SIG-M5 treated with dmso at 0.1 percent for 504 hours (cell line): ENCODE measurements around the gene ORM2.
A peak's percentile ranks its signal among the peaks of the same experiment; 100 is the strongest.

Experiments used
- DNase-seq: peaks from one replicate; lab custom pipeline; 2025; ENCODE audit not compliant: unreplicated experiment; lab: John Stamatoyannopoulos, UW

The ORM2 gene

DNA sequence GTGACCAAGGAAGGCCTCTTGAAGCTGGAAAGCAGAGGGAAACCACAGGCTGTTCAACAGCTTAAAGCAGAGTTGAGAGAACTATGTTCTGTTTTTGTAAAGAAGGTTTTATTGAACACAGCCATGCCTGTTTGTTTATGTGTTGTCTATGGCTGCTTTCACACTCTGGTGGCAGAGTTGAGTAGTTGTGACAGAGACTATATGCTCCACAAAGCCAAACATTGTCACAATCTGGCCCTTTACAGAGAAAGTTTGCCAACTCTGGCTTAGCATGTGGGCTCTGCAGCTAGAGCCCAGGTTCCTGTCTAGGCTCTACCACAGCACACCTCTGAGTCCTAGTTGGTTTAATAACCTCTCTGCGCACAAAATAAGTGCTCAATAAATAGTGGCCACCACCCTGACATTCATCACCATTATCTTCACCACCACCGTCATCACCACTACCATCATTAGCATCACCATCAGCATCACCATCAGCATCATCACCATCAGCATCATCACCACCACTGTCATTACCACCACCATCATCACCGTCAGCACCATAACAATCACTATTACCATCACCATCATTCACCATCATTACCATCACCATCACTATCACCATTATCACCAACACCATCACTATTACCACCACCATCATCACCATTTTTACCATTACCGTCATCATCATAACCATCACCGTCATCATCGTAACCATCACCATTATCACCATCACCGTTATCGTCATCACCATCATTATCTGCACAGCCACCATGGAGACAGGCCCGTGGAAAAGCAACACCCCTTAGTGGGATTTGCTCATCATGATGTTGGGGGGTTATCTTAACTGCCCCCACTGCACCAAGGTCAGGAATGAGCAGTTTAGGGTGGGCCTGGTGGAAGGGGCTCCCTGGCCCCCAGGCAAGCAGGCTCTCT, 39.8 kb downstream of the ORM2 start:
- DNase-seq = no peak

DNA sequence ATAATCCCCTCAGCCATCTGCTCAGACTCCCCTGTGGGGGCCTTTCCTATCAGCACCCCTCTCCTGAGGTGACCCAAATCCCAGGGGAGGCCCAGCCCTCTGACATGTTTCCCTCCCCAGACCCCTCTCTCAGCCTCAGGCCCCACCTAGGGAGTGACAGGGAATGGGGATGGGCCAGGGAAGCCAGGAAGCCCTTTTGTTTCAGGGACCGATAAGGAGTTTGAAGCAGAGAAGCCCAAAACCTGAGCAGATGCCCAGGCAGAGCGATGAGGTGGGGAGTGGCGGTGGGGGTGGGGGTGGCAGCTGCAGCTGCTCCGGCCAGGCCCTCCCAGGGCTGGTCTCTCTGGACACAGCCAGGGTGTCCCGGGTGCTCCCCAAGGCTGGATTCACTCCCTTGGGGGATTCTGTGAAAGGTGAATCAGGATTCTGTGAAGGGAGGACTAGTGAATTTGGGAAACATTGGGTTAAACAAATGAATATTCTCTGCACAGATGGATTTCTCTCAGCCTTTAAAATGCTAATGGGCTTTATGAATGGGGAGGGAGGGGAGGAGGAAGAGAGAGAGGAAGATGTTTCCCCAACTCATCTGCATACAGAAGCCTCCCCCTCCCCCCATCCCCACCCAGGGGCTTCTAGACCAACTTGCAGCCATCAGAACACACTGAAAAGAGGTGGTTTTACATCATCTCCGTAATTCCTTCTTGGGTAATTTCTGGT, 40.7 kb downstream of the ORM2 start:
- DNase-seq = no peak

DNA sequence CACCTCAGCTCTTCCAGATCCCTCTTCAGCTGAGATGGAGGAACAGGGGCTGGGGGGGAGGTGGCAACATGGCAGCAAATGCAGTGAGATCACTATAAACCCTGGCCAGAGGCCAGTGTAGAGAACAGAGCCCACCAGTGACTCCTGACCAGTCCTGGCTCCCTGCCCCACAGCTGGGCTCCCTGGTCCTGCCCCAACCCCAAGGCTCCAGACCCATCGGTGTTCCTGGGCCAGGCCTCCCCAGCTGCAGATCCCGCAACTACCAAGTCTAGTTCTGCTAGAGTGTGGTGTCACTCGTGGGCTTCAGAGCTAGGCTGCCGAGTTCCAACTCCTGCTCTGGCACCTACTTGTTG, 41.3 kb downstream of the ORM2 start:
- no peak for DNase-seq

DNA sequence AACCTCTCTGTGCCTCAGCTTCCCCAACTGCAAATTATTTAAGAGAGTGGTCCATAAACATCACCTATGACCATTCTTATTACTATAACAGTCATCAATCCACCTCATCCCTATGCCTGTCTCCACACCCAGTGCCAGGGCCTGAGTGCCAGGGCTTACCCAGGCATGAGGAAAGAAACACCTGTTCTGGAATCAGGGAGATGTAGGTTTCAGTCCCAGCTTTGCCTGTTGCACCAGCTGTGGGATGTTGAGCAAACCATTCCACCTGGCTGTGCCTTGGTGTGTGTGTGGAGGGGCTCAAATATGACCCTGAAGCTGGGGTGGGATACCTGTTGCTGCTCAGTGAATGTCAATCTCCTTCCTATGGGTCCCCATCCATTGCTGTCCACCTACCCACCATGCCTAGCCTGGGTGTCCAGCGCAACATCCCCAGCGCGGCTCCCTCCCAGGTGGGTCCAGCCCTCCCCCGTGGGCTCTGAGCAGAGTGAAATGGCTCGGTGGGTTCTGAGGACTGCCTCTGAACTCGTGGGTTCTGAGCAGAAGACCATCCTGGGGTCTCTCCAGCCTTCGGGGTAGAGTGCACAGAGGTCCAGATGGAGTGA, 41.8 kb downstream of the ORM2 start:
- DNase-seq = no peak

DNA sequence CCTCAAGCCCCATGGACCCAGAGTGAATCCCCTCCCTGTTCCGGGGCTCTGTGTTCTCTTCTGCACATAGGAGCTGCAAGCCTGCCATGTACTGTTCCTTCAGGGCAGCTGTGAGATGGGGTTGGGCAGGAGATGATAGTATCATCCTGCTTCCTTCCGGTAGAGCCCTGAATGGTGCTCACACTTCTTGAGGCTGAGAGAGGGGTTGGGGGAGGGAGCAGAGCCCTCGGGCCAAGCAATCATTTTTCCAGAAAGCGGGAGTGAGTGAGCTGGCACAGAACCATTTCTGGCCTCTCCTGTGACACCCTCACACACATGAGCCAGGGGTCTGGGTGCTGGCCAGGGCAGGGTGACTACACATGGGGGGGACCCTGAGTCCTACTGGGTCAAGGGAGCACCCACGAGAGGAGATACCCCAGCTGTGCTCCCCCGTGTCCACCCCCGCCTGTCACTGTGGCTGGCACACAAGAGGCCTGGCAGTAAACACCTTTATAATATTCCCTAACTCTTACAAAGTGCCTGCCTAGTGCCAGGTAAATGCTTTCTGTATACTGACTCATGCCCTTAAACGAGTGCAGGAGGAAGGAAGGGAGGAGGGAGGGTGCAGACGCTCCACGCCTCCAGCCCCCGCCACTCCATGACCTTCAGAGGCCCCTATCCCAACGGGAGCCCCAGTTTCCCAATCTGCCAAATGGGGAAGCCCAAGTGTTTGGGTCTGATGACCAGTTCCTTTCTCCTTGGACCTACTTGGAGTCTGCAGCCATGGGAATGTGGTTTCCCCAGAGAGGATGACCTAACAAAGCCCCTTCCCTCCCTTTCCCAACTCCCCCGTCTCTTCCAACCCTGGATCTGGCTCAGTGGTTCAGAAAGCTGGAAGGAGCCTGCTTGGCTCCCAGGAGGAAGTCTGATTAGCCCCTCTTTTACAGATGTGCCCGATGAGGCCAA, 42.6 kb downstream of the ORM2 start:
- DNase-seq = peak; percentile 59

DNA sequence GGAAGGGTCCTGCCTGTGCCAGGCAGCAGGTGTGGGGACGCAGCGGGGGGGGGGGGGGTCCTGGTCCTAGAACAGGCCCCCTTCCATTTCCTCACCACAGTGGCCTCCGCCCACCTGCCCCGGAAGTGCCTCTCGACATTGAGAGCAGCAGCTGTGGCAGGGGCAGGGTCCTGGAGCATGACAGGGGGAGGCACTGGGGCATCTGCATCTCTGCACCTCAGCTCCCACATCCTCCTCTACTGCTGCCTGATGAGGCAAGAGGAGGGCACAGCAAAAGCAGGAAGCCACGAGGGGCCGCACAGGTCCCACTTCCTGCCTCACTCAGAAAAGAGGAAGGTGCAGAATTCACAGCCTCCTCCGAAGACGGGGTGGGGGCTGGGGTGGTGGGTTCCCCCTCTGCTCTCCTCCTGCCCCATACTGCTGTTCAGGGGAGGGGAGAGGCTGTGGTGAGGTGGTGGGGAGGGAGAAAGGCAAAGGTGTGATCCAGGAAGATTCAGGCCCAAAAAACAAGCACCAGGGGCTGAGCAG, 43.3 kb downstream of the ORM2 start:
- peak; percentile 96 for DNase-seq

DNA sequence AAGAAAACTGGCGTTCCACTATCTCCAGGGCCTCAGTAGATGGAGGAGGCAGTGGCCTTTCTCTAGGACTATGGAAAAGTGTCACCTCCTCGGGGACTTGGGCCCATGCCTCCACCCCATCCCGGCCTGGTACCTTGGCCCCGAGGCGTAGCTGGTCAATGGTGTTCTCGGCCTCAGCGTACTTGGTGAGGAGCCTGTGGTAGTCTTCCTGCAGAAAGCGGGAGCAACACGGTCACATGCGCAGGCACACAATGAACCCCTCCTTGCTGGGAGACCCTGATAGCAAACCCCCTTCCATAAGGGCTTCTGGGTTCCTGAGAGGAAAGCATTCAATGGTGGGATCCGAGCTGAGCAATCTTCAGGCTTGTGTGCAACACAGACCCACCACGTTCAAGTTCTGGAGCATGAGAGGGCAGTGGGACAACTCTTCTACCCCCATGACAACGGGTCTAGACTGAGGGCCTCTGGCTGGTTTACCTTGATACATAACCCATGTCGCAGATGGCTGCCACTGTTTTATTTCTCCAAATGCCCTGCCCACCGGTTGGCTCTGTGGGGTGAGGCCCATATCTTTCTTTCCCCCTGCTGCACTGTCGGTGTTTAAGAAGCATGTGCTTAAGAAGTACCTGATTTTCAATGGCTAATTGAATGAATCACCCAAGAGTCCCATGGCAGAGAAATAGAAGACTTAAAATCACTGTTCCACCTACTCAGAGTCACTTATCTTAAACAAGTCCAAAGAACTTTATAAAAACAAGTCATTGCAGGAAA, 44.5 kb downstream of the ORM2 start:
- DNase-seq = no peak

DNA sequence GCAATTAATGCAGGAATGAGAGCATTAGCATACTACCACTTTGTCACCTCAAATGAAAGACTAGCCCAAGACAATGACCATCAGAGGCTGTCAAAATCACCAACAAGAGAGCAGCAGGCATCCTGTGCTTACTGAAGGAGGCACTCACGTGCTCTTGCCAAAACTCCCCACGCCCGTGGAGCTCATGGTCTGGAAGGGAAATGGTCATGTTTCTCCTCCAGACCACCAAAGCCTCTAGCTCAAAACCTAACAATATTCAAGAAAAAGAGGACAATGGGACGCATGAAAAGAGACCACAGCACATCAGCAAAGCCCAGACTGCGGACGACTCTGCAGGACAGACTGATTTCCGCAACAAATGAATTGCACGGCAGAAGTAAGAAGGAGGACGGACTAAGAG, 45.3 kb downstream of the ORM2 start:
- no peak for DNase-seq

DNA sequence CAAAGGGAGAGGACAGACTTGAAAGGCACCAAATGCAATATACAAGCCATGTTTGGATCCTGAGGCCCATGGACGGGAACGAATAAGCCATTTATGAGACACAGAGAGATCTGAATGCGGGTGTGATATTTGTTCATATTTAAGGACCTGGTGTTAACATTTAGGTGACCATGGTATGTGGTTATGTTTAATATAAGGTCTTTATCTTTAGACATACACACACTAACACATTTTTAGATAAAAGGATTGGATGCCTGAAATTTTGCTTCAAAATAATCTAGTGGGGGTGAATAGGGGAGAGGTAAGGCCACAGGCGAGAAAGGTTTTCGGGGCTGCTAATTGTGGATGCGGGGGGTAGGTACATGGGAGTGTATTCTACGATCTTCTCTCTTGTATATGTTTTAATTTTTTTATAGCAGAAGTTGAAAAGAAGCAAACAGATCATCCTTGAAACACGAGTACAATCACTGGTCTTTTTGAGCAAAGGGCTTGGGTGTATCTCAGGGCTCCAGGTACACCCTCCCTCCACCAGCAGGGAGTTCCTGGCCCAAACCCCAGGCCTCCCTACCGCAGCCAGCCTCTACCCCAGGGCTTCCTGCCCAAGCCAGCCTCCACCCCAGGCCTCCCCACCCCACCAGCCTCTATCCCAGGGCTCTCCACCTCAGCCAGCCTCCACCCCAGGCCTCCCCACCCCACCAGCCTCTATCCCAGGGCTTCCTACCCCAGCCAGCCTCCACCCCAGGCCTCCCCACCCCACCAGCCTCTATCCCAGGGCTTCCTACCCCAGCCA, 45.9 kb downstream of the ORM2 start:
- no peak for DNase-seq

DNA sequence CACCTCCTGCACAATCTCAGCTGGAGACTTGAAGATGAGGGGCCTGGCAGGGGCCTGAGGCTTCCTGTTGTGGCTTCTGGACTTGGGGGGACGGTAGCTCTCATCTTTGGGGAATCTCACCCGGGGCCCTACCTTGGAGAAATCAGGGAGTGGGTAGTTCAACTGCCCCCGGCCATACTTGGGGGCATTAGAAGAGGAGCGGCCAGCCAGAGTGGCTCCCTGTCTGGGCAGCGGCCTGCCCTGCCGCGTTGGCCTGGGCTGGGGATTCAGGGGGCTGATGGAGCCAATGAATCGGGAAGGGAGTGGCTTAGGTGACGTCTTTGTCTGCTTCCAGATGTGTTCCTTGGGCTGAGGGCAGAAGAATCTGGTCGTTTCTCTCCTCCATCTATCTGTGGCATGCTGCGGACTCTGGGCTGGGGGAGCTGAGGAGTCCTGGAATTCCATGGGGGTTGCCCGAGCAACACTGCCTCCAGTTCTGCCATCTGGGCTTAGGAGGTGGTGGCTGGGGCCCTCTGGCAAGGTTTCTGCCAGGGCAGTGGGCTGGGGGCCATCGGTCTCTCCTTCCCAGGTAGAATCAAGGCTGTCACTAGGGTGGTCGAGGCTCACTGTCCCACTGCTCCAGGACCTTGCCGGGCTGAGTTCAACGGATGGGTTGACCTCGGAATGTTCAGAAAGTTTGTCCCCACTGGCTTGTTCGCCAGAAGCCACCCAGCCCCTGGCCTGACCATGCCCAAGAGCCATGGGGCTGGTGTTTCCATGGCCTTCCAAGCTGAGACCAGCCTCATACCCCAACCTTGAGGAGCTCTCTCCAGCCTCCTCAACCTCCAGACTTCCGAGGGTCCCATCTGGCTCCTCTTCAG, 47.1 kb downstream of the ORM2 start:
- no peak for DNase-seq

DNA sequence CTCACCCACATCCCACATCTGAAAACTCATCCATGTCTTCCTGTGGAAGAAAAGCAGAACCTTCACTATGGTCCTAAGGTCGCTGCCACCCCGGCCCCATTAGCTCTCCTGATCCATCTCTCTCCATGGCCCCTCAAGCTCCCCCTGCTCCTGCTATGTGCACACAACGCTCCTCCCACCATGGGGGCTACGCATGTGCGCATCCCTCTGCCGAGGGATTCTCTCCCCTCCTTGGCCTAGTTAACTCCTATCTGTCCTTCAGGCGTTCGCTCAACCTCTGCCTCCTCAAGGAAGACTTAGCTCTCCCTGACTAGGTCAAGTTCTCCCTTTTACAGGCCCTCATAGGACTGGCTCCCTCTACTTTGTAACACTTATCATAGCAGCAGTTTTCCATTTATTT, 48.3 kb downstream of the ORM2 start:
- DNase-seq = no peak

DNA sequence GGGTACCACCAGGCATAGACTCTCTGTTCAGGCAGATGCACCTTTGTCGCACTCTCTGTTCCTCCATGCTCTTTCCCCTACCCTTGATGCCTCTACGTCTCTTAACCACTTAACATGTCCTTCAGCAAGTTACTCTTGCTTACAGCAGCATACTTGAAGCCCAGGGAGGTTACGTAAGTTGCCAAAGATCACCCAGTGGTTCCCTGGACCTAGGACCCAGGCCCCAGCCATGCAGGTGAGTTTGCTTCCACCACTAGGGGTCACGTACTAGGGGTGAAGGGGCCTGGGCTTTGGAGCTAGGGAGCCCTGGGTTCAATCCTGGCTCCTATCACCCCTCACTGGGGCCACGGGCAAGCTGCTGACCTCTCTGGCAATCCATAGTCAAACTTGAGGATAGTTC, 49.2 kb downstream of the ORM2 start:
- no peak for DNase-seq
